Mammary microvascular endothelial cell (primary cell): ENCODE results near the gene OR51M1. TPM values are rescaled to one million over a fixed set of nuclear protein-coding genes. Genes with fewer than 3 reads are reported as not detected.

Experiments
- total RNA-seq: library from RNA; depleted of rRNA; stranded (reverse); fragments of >200 nt; gene quantifications from 2 replicates; pipeline ENCODE4 v1.2.3, GENCODE V29; 2015

OR51M1 gene
- total RNA-seq, result not detected in 2 replicates

GRCh38 chr11:5383576-5383975 lies at the start of gene OR51M1:
Gene OR51M1 (plus strand): TSS chr11:5383812. CDS start chr11:5389399, 5,587 bp downstream.

GRCh38 chr11:5343474-5344335 lies 39.9 kb upstream of the OR51M1 start, which contains the start of gene OR51B5:
Gene OR51B5 (minus strand): TSS chr11:5343524. CDS start chr11:5343524, 0 bp downstream.

GRCh38 chr11:5351208-5351607 lies 32.4 kb upstream of the OR51M1 start, which contains the start of gene OR51B6:
Gene OR51B6 (plus strand): TSS chr11:5351508. CDS start chr11:5351508, 0 bp downstream.

GRCh38 chr11:5421811-5422210 lies 38.2 kb downstream of the OR51M1 start, which contains the start of gene OR51Q1:
Gene OR51Q1 (plus strand): TSS chr11:5422111. CDS start chr11:5422201, 90 bp downstream.

GRCh38 chr11:5441414-5441813 lies 57.8 kb downstream of the OR51M1 start, which contains the start of gene OR51I1:
Gene OR51I1 (minus strand): TSS chr11:5441514. CDS start chr11:5441514, 0 bp downstream.

Other genes with a start within 250 kb of the OR51M1 start
- gene OR52A5, start 245.5 kb upstream of the OR51M1 start, total RNA-seq, result not detected in 2 replicates
- gene OR52A1, start 229.1 kb upstream of the OR51M1 start, total RNA-seq, result not detected in 2 replicates
- gene OR51V1, start 183.1 kb upstream of the OR51M1 start, total RNA-seq, result not detected in 2 replicates
- not detected in 2 replicates for gene HBB, start 156.7 kb upstream of the OR51M1 start, total RNA-seq
- gene HBD, start 149.3 kb upstream of the OR51M1 start, total RNA-seq, result not detected in 2 replicates
- gene HBG1, start 134.0 kb upstream of the OR51M1 start, total RNA-seq, result not detected in 2 replicates
- not detected in 2 replicates for gene HBG2, start 129.0 kb upstream of the OR51M1 start, total RNA-seq
- gene HBE1, start 113.9 kb upstream of the OR51M1 start, total RNA-seq, result not detected in 2 replicates
- not detected in 2 replicates for gene OR51B4, start 81.9 kb upstream of the OR51M1 start, total RNA-seq
- gene OR51B2, start 59.5 kb upstream of the OR51M1 start, total RNA-seq, result not detected in 2 replicates
- not detected in 2 replicates for gene OR51B5, start 40.3 kb upstream of the OR51M1 start, total RNA-seq
- not detected in 2 replicates for gene OR51B6, start 32.3 kb upstream of the OR51M1 start, total RNA-seq
- not detected in 2 replicates for gene OR51Q1, start 38.3 kb downstream of the OR51M1 start, total RNA-seq
- not detected in 2 replicates for gene OR51I1, start 57.7 kb downstream of the OR51M1 start, total RNA-seq
- gene OR51I2, start 65.5 kb downstream of the OR51M1 start, total RNA-seq, result not detected in 2 replicates
- not detected in 2 replicates for gene OR52D1, start 104.9 kb downstream of the OR51M1 start, total RNA-seq
- not detected in 2 replicates for gene UBQLN3, start 126.1 kb downstream of the OR51M1 start, total RNA-seq
- 0.25 TPM in 1 of 2 replicates, not detected in the other for gene UBQLNL, start 132.9 kb downstream of the OR51M1 start, total RNA-seq
- not detected in 2 replicates for gene OR52H1, start 164.7 kb downstream of the OR51M1 start, total RNA-seq
- not detected in 2 replicates for gene OR52B6, start 197.1 kb downstream of the OR51M1 start, total RNA-seq
- 4.7 and 6.6 TPM in 2 replicates for gene TRIM6, start 212.8 kb downstream of the OR51M1 start, total RNA-seq
- 10.8 and 14.0 TPM in 2 replicates for gene TRIM34, start 241.2 kb downstream of the OR51M1 start, total RNA-seq